Measurements from ENCODE around the gene GFPT2.
A peak's percentile ranks its signal among the peaks of the same experiment; 100 is the strongest.

GFPT2 gene

GRCh38 chr5:180334751-180335613, 18.2 kb downstream of the GFPT2 start:
- DNase-seq (ENCODE audit: low read depth in 3 of 3, low spot score in 1 of 3), result no peak

GRCh38 chr5:180334176-180334575, 19.0 kb downstream of the GFPT2 start:
- no peak for DNase-seq (ENCODE audit: low read depth in 3 of 3, low spot score in 1 of 3)

GRCh38 chr5:180333661-180334060, 19.5 kb downstream of the GFPT2 start:
- no peak for DNase-seq (ENCODE audit: low read depth in 3 of 3, low spot score in 1 of 3)

- DNase-seq (ENCODE audit: low read depth in 3 of 3, low spot score in 1 of 3), result no peak
These were observed 20.3 kb downstream of the GFPT2 start for GRCh38 chr5:180332861-180333260.

GRCh38 chr5:180332051-180332517, 21.1 kb downstream of the GFPT2 start:
- DNase-seq (ENCODE audit: low read depth in 3 of 3, low spot score in 1 of 3), result no peak

- DNase-seq (ENCODE audit: low read depth in 3 of 3, low spot score in 1 of 3), result no peak
These were observed 21.5 kb downstream of the GFPT2 start for GRCh38 chr5:180331647-180331950.

- DNase-seq (ENCODE audit: low read depth in 3 of 3, low spot score in 1 of 3), result no peak
These were observed 22.1 kb downstream of the GFPT2 start for GRCh38 chr5:180330810-180331646.

- DNase-seq (ENCODE audit: low read depth in 3 of 3, low spot score in 1 of 3), result no peak
These were observed 22.9 kb downstream of the GFPT2 start for GRCh38 chr5:180330270-180330648.

- DNase-seq (ENCODE audit: low read depth in 3 of 3, low spot score in 1 of 3), result no peak
These were observed 23.4 kb downstream of the GFPT2 start for GRCh38 chr5:180329606-180330269.

- DNase-seq (ENCODE audit: low read depth in 3 of 3, low spot score in 1 of 3), result no peak
These were observed 24.0 kb downstream of the GFPT2 start for GRCh38 chr5:180329138-180329435.

GRCh38 chr5:180328296-180329137, 24.6 kb downstream of the GFPT2 start:
- DNase-seq (ENCODE audit: low read depth in 3 of 3, low spot score in 1 of 3), result peak; percentile 62 to 78 (median 65)

- DNase-seq (ENCODE audit: low read depth in 3 of 3, low spot score in 1 of 3), result no peak
These were observed 26.1 kb downstream of the GFPT2 start for GRCh38 chr5:180326989-180327565.

GRCh38 chr5:180324601-180324950, 28.6 kb downstream of the GFPT2 start:
- DNase-seq (ENCODE audit: low read depth in 3 of 3, low spot score in 1 of 3), result no peak

- DNase-seq (ENCODE audit: low read depth in 3 of 3, low spot score in 1 of 3), result no peak
These were observed 29.1 kb downstream of the GFPT2 start for GRCh38 chr5:180323941-180324600.

- DNase-seq (ENCODE audit: low read depth in 3 of 3, low spot score in 1 of 3), result no peak
These were observed 30.0 kb downstream of the GFPT2 start for GRCh38 chr5:180323160-180323559.

- no peak for DNase-seq (ENCODE audit: low read depth in 3 of 3, low spot score in 1 of 3)
These were observed 34.6 kb downstream of the GFPT2 start for GRCh38 chr5:180318456-180319089.

- DNase-seq (ENCODE audit: low read depth in 3 of 3, low spot score in 1 of 3), result no peak
These were observed 36.5 kb downstream of the GFPT2 start for GRCh38 chr5:180316586-180316985.

- DNase-seq (ENCODE audit: low read depth in 3 of 3, low spot score in 1 of 3), result peak; percentile 31 to 73 (median 41)
These were observed 37.3 kb downstream of the GFPT2 start for GRCh38 chr5:180315762-180316212.

- peak in 1 of 3 donors; percentile 50 for DNase-seq (ENCODE audit: low read depth in 3 of 3, low spot score in 1 of 3)
These were observed 39.2 kb downstream of the GFPT2 start for GRCh38 chr5:180313677-180314505.
